Loucy (cell line): Measurements from ENCODE around the gene APOLD1.

Experiments
- H2AFZ ChIP-seq: fragments of 200-600 bp; sonication (generic); 2 replicates; pipeline ENCODE4 v1.6.0; 2016; ENCODE audit warnings: antibody characterized with exemption, mild to moderate bottlenecking, low read length, moderate library complexity
- H3F3A ChIP-seq: fragments of 200-600 bp; 2 replicates; pipeline ENCODE4 v1.6.0; 2016; ENCODE audit warnings: antibody characterized with exemption, low read depth, mild to moderate bottlenecking
- H3K27me3 ChIP-seq: fragments of 200-600 bp; sonication (generic); 2 replicates; pipeline ENCODE4 v1.6.1; 2014; ENCODE audit warnings: low read length, mild to moderate bottlenecking; ENCODE audit not compliant: insufficient read depth, poor library complexity, severe bottlenecking
- H3K36me3 ChIP-seq: fragments of 200-600 bp; sonication (generic); 2 replicates; pipeline ENCODE4 v1.6.1; 2016; ENCODE audit warnings: low read length; ENCODE audit not compliant: insufficient read depth
- H3K4me1 ChIP-seq: fragments of 200-600 bp; sonication (generic); 2 replicates; pipeline ENCODE4 v1.5.1; 2014; ENCODE audit warnings: low read length, mild to moderate bottlenecking; ENCODE audit not compliant: insufficient read depth, poor library complexity, severe bottlenecking
- H3K4me2 ChIP-seq: fragments of 200-600 bp; sonication (generic); 2 replicates; pipeline ENCODE4 v1.6.0; 2014; ENCODE audit warnings: antibody characterized with exemption, low read length, low read depth, mild to moderate bottlenecking; ENCODE audit not compliant: poor library complexity, severe bottlenecking
- H3K4me3 ChIP-seq: fragments of 200-600 bp; sonication (generic); 2 replicates; pipeline ENCODE4 v1.5.1; 2014; ENCODE audit warnings: low read length, mild to moderate bottlenecking, mixed read lengths; ENCODE audit not compliant: poor library complexity, severe bottlenecking
- H3K79me2 ChIP-seq: fragments of 200-600 bp; sonication (generic); 2 replicates; pipeline ENCODE4 v1.6.1; 2014; ENCODE audit warnings: low read length; ENCODE audit not compliant: insufficient read depth
- H3K9ac ChIP-seq: fragments of 200-600 bp; sonication (generic); 2 replicates; pipeline ENCODE4 v1.6.0; 2014; ENCODE audit warnings: mild to moderate bottlenecking, low read depth, low read length, moderate library complexity; ENCODE audit not compliant: poor library complexity, severe bottlenecking
- H3K9me2 ChIP-seq: fragments of 200-600 bp; sonication (generic); replicated peaks from 2 replicates; pipeline ENCODE4 v1.6.1; 2016; ENCODE audit warnings: low read depth, low read length, mixed read lengths
- H3K9me3 ChIP-seq: fragments of 200-600 bp; sonication (generic); 2 replicates; pipeline ENCODE4 v1.6.1; 2014; ENCODE audit warnings: mild to moderate bottlenecking, antibody characterized with exemption, low read length, low read depth; ENCODE audit not compliant: insufficient read depth
- H4K20me1 ChIP-seq: fragments of 200-600 bp; sonication (generic); 2 replicates; pipeline ENCODE4 v1.6.0; 2014; ENCODE audit warnings: antibody characterized with exemption, low read length, mild to moderate bottlenecking; ENCODE audit not compliant: insufficient read depth, poor library complexity, severe bottlenecking
- CTCF ChIP-seq: fragments of 200-600 bp; sonication (generic); conservative IDR thresholded peaks from 2 replicates; pipeline ENCODE4 v1.5.1; 2014; ENCODE audit warnings: mild to moderate bottlenecking, antibody characterized with exemption, low read length
- EZH2phosphoT487 ChIP-seq: fragments of 200-600 bp; IDR thresholded peaks from 2 replicates; pipeline ENCODE4 v1.6.1; 2018; ENCODE audit warnings: antibody characterized with exemption, mild to moderate bottlenecking, moderate library complexity, borderline replicate concordance

APOLD1 gene

GRCh38 chr12:12797794-12798152, 12.3 kb downstream of the APOLD1 start:
- H3K9me3 ChIP-seq, result no peaks in the 10 kb centered on the region
- H2AFZ ChIP-seq, result 0 out of 2 replicates have a peak overlapping the region, but pooled peaks have one; percentile 45
- no peaks in the 10 kb centered on the region for H3F3A ChIP-seq
- no peak overlapping the region for H3K4me3 ChIP-seq
- H3K4me1 ChIP-seq, result peaks cover 17% of the 10 kb centered on the region
- TF ChIP-seq CTCF, result no peak
- no peak for TF ChIP-seq EZH2phosphoT487
- H3K36me3 ChIP-seq, result no peaks in the 10 kb centered on the region
- H3K79me2 ChIP-seq, result no peaks in the 10 kb centered on the region
- no peaks in the 10 kb centered on the region for H3K9me2 ChIP-seq
- H3K27me3 ChIP-seq, result no peaks in the 10 kb centered on the region
- H3K4me2 ChIP-seq, result peak overlapping the region; percentile 24
- no peak overlapping the region for H3K9ac ChIP-seq
- H4K20me1 ChIP-seq, result no peaks in the 10 kb centered on the region

GRCh38 chr12:12798480-12798879, 13.0 kb downstream of the APOLD1 start:
- TF ChIP-seq CTCF (no peak), EZH2phosphoT487 (no peak)
- H3K4me1 ChIP-seq, result peaks cover 24% of the 10 kb centered on the region
- H3K4me3 ChIP-seq, result no peak overlapping the region
- no peaks in the 10 kb centered on the region for H3K79me2 ChIP-seq
- H2AFZ ChIP-seq, result 0 out of 2 replicates have a peak overlapping the region, but pooled peaks have one; percentile 32
- no peaks in the 10 kb centered on the region for H4K20me1 ChIP-seq
- no peaks in the 10 kb centered on the region for H3F3A ChIP-seq
- H3K27me3 ChIP-seq, result no peaks in the 10 kb centered on the region
- no peaks in the 10 kb centered on the region for H3K36me3 ChIP-seq
- H3K9ac ChIP-seq, result no peak overlapping the region
- no peak overlapping the region for H3K4me2 ChIP-seq
- no peaks in the 10 kb centered on the region for H3K9me3 ChIP-seq
- no peaks in the 10 kb centered on the region for H3K9me2 ChIP-seq

GRCh38 chr12:12799163-12799920, 13.9 kb downstream of the APOLD1 start:
- Histone ChIP-seq H3K36me3 (no peaks in the 10 kb centered on the region), H3K9ac (no peak overlapping the region), H3K9me3 (no peaks in the 10 kb centered on the region), H3K9me2 (no peaks in the 10 kb centered on the region), H3K4me1 (peaks cover 30% of the 10 kb centered on the region), H3K4me3 (no peak overlapping the region), H3K79me2 (no peaks in the 10 kb centered on the region), H2AFZ (no peak overlapping the region), H3F3A (no peaks in the 10 kb centered on the region), H3K27me3 (no peaks in the 10 kb centered on the region), H3K4me2 (no peak overlapping the region), H4K20me1 (no peaks in the 10 kb centered on the region)
- TF ChIP-seq EZH2phosphoT487, result no peak
- no peak for TF ChIP-seq CTCF
